Sigmoid colon (tissue), 7 donors: ENCODE measurements around the gene CCDC142. TPM values are rescaled to one million over a fixed set of nuclear protein-coding genes. Genes with fewer than 3 reads are reported as not detected.

Experiments used
- DNase-seq: peaks from one replicate; pipeline ENCODE4 v3.0.0-alpha.2; 2019
- H3K27ac ChIP-seq, 4 donors: fragments of 200-600 bp; sonication (generic); one replicate each; pipeline ENCODE4 v1.5.1; 2016 to 2019; ENCODE audit warnings: mild to moderate bottlenecking in 1 of 4
- H3K27me3 ChIP-seq, 3 donors: fragments of 200-600 bp; sonication (generic); one replicate each; pipeline ENCODE4 v1.5.1; 2019; ENCODE audit warnings: mild to moderate bottlenecking in 1 of 3
- H3K36me3 ChIP-seq, 4 donors: fragments of 200-600 bp; sonication (generic); one replicate each; pipeline ENCODE4 v1.5.1; 2016 to 2019
- H3K4me1 ChIP-seq, 4 donors: fragments of 200-600 bp; sonication (generic); one replicate each; pipeline ENCODE4 v1.5.1; 2017 to 2019
- H3K4me3 ChIP-seq, 4 donors: fragments of 200-600 bp; sonication (generic); one replicate each; pipeline ENCODE4 v1.5.1; 2017 to 2019; ENCODE audit warnings: mild to moderate bottlenecking in 2 of 4, moderate library complexity in 1 of 4
- H3K9me3 ChIP-seq, 4 donors: fragments of 200-600 bp in 3 of 4; sonication (generic) in 3 of 4; one replicate each; pipeline versions ENCODE4 v1.5.1 to v1.6.1; 2013 to 2019
- EP300 ChIP-seq, 4 donors: sonication (generic); formaldehyde crosslinking; IDR thresholded peaks; one replicate each; pipeline ENCODE4 v1.6.1; 2017; ENCODE audit warnings: antibody characterized with exemption in 4 of 4
- POLR2A ChIP-seq, 2 donors: fragments of 450-650 bp; IDR thresholded peaks; one replicate each; pipeline ENCODE4 v1.6.1; 2016; ENCODE audit warnings: antibody characterized with exemption in 2 of 2, mild to moderate bottlenecking in 2 of 2, moderate library complexity in 2 of 2
- POLR2AphosphoS5 ChIP-seq, 4 donors: sonication (generic); formaldehyde crosslinking; IDR thresholded peaks; one replicate each; pipeline ENCODE4 v1.6.1; 2017; ENCODE audit warnings: antibody characterized with exemption in 4 of 4
- WGBS, 2 donors: extraction: QIAGEN DNeasy Blood & Tissue Kit; methylation state at CpG; one replicate each; pipeline ENCODE4 v1.1.7; 2013; 5-methylcytosine and 5-hydroxymethylcytosine counted together
- intact Hi-C: fragments of 100-400 bp; cut with DNase I; formaldehyde crosslinking; loops from one replicate; pipeline ENCODE4 v1.15.1; 2023
- polyA plus RNA-seq, 3 donors: library from polyadenylated mRNA; stranded (reverse); fragments of 200-250 nt; gene quantifications; one replicate each; pipeline ENCODE4 v1.2.3, GENCODE V29; 2013
- total RNA-seq, 4 donors: library from RNA; depleted of rRNA; stranded (reverse); fragments of >200 nt; gene quantifications; one replicate each; pipeline ENCODE4 v1.1.0, GENCODE V29; 2016
- TF ChIP-seq, protein P1 (sequence below), 4 experiments: fragments of 450-650 bp in 3 of 4; fragments of 200-600 bp in 1 of 4; IDR thresholded peaks; one replicate each; pipeline ENCODE4 v1.5.1; 2016 to 2019; ENCODE audit warnings: antibody characterized with exemption in 4 of 4, mild to moderate bottlenecking in 3 of 4, moderate library complexity in 2 of 4
- donor health status: healthy with polysubstance abuse.
- donor health status: Bipolar disorder and iron deficiency.
- donor health status: healthy.

Gene CCDC142
- total and polyA plus RNA-seq, 7 donors, result 1.8 to 20.9 (median 16.4) TPM

GRCh38 chr2:74438248-74438647 is 44.5 kb downstream of the CCDC142 start:
- TF ChIP-seq EP300 (IDR thresholded peaks at IDR 0.05) (no peak), POLR2A (IDR thresholded peaks at IDR 0.05) (no peak), POLR2AphosphoS5 (IDR thresholded peaks at IDR 0.05) (no peak)
- TF ChIP-seq, protein P1, sequence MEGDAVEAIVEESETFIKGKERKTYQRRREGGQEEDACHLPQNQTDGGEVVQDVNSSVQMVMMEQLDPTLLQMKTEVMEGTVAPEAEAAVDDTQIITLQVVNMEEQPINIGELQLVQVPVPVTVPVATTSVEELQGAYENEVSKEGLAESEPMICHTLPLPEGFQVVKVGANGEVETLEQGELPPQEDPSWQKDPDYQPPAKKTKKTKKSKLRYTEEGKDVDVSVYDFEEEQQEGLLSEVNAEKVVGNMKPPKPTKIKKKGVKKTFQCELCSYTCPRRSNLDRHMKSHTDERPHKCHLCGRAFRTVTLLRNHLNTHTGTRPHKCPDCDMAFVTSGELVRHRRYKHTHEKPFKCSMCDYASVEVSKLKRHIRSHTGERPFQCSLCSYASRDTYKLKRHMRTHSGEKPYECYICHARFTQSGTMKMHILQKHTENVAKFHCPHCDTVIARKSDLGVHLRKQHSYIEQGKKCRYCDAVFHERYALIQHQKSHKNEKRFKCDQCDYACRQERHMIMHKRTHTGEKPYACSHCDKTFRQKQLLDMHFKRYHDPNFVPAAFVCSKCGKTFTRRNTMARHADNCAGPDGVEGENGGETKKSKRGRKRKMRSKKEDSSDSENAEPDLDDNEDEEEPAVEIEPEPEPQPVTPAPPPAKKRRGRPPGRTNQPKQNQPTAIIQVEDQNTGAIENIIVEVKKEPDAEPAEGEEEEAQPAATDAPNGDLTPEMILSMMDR (IDR thresholded peaks at IDR 0.05), result no peak
- Histone ChIP-seq H3K27ac (peak overlapping the region in 1 of 4 donors; percentile 83), H3K36me3 (peaks cover 0 to 7% (median 0%) of the 10 kb centered on the region in 4 donors), H3K27me3 (peaks cover 6 to 24% (median 6%) of the 10 kb centered on the region in 3 donors), H3K4me3 (peak overlapping the region in 2 of 4 donors; percentile 6 to 59), H3K9me3 (no peaks in the 10 kb centered on the region), H3K4me1 (peaks cover 0 to 57% (median 43%) of the 10 kb centered on the region in 4 donors)
- intact Hi-C loops, result loop anchor here (2.0 kb wide), 1 partner anchor 15 kb away; no protein-coding TSS in a partner anchor
- no peak for DNase-seq
- WGBS, 2 donors, result 95 to 96% methylated on average over 1 of the region's 1 CpG

- Histone ChIP-seq H3K4me3 (no peak overlapping the region), H3K27me3 (peaks cover 5 to 13% (median 6%) of the 10 kb centered on the region in 3 donors), H3K27ac (peak overlapping the region in 1 of 4 donors; percentile 17), H3K36me3 (peaks cover 0 to 13% (median 3%) of the 10 kb centered on the region in 4 donors), H3K4me1 (peaks cover 0 to 57% (median 42%) of the 10 kb centered on the region in 4 donors), H3K9me3 (no peaks in the 10 kb centered on the region)
- TF ChIP-seq EP300 (IDR thresholded peaks at IDR 0.05) (no peak), POLR2AphosphoS5 (IDR thresholded peaks at IDR 0.05) (no peak), POLR2A (IDR thresholded peaks at IDR 0.05) (no peak)
- TF ChIP-seq, protein P1 (IDR thresholded peaks at IDR 0.05), result no peak
- 69 to 83% methylated on average over 6 of the region's 6 CpGs for WGBS, 2 donors
- no peak for DNase-seq
- intact Hi-C loops, result no loop called here
Observed at GRCh38 chr2:74436848-74437695, 45.7 kb downstream of the CCDC142 start.

DNA sequence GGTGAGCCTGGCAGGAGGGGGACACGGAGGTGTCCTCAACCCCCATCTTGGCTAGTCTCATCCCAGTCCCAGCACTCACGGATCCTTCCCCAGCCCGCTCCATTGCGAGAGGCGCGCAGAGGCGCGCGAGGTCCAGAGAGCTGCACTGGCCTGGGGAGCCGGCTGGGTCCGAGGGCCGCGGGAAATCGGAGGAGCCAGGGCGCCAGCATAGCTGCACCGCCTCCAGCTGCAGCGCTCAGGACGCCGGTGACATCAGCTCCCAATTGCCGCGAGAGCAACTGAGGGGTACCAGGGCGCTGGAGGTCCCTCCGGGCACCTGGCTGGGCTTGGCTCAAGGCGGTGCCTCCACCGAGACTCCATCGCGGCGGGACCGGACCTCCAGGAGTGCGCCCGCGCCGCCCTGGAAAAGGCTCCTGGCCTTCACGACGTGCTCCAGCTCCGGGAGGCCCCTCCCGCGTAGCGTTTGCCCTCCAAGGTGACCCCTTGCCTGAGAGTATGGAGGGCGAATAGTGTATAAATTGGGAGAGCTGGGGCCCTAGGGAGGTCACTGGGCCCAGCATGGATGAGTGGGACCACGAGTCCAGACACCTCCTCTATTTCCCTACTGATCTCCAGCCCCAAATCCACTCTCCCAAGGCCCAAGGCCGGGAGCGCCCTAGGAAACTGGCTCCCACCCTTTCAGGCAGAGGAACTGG is 46.5 kb downstream of the CCDC142 start:
- intact Hi-C loops, result no loop called here
- no peaks in the 10 kb centered on the region for H3K9me3 ChIP-seq
- H3K27ac ChIP-seq, result no peak overlapping the region
- H3K27me3 ChIP-seq, result peaks cover 0 to 4% (median 0%) of the 10 kb centered on the region in 3 donors
- peaks cover 0 to 49% (median 34%) of the 10 kb centered on the region in 4 donors for H3K4me1 ChIP-seq
- 85 to 93% methylated on average over 43 of the region's 43 CpGs for WGBS, 2 donors
- no peak for DNase-seq
- TF ChIP-seq, protein P1 (IDR thresholded peaks at IDR 0.05), result no peak
- TF ChIP-seq POLR2AphosphoS5 (IDR thresholded peaks at IDR 0.05) (no peak), POLR2A (IDR thresholded peaks at IDR 0.05) (no peak), EP300 (IDR thresholded peaks at IDR 0.05) (no peak)
- H3K36me3 ChIP-seq, result peaks cover 0 to 22% (median 3%) of the 10 kb centered on the region in 4 donors
- peak overlapping the region in 3 of 4 donors; percentile 2 to 16 (median 5) for H3K4me3 ChIP-seq

- TF ChIP-seq POLR2AphosphoS5 (IDR thresholded peaks at IDR 0.05), result no peak
- TF ChIP-seq EP300 (IDR thresholded peaks at IDR 0.05), result no peak
- TF ChIP-seq POLR2A (IDR thresholded peaks at IDR 0.05), result no peak
- TF ChIP-seq, protein P1 (IDR thresholded peaks at IDR 0.05), result no peak
- WGBS, 2 donors, result 72 to 82% methylated on average over 11 of the region's 11 CpGs
- Histone ChIP-seq H3K27me3 (no peaks in the 10 kb centered on the region), H3K27ac (no peak overlapping the region), H3K36me3 (peaks cover 0 to 72% (median 31%) of the 10 kb centered on the region in 4 donors), H3K4me3 (no peak overlapping the region), H3K9me3 (no peaks in the 10 kb centered on the region), H3K4me1 (no peaks in the 10 kb centered on the region)
- peak; percentile 46 for DNase-seq
- intact Hi-C loops, result no loop called here
Observed at GRCh38 chr2:74430502-74430901, 52.3 kb downstream of the CCDC142 start.
